T-cell (primary cell): ENCODE measurements around the gene CCBE1. TPM values are rescaled to one million over a fixed set of nuclear protein-coding genes. Genes with fewer than 3 reads are reported as not detected.
"Not testable (repeated sequence)": the region's sequence is repeated elsewhere in the genome, so short reads cannot be mapped to it uniquely, and the experiment has no call there.

Source experiments
- ATAC-seq, 4 experiments: fragments of 200-7000 bp in 3 of 4; fragments of 150-1000 bp in 1 of 4; cut with Tn5 transposase; replicated peaks in 1 of 4; 1 replicate in 3 of 4; 2 replicates in 1 of 4; pipeline ENCODE4 v1.10.0; 2021; ENCODE audit warnings: moderate library complexity in 3 of 4, mild to moderate bottlenecking in 2 of 4, moderate number of reproducible peaks in 1 of 4
- CTCF ChIA-PET, 2 donors: fragments of 300-600 bp; sonication (Branson Sonifier 250); formaldehyde crosslinking; loops; one replicate each; lab custom pipeline; 2022; ENCODE audit warnings: antibody characterized with exemption in 2 of 2; lab: Charles Lee
- POLR2A ChIA-PET, 2 donors: fragments of 300-600 bp; sonication (Branson Sonifier 250); formaldehyde crosslinking; loops; one replicate each; lab custom pipeline; 2022; ENCODE audit warnings: antibody characterized with exemption in 2 of 2; lab: Charles Lee
- DNase-seq, 35 experiments: peaks; one replicate each; pipeline versions ENCODE4 v3.0.0 to v3.0.0-alpha.2; 2013 to 2023
- H3K27ac ChIP-seq: one replicate; pipeline ENCODE4 v1.5.1; 2013; ENCODE audit warnings: low read length
- H3K27me3 ChIP-seq, 2 experiments: replicated peaks in 1 of 2; 1 replicate in 1 of 2; 2 replicates in 1 of 2; pipeline versions ENCODE4 v1.6.1 to v1.7.0; 2013; ENCODE audit warnings: low read length in 1 of 2, mixed read lengths in 1 of 2; ENCODE audit not compliant: control insufficient read depth in 2 of 2, insufficient read depth in 2 of 2; ENCODE audit errors: extremely low read depth in 1 of 2
- H3K36me3 ChIP-seq, 2 donors: 1 replicate in 1 of 2; 2 replicates in 1 of 2; pipeline versions ENCODE4 v1.6.1 to v1.7.0; 2013; ENCODE audit warnings: low read length in 1 of 2; ENCODE audit not compliant: control insufficient read depth in 2 of 2, insufficient read depth in 1 of 2; ENCODE audit errors: extremely low read depth in 1 of 2
- H3K4me1 ChIP-seq, 2 experiments: 1 replicate in 1 of 2; 2 replicates in 1 of 2; pipeline versions ENCODE4 v1.6.1 to v1.7.0; 2013; ENCODE audit warnings: low read length in 2 of 2, mixed read lengths in 1 of 2; ENCODE audit not compliant: insufficient read depth in 2 of 2, control insufficient read depth in 1 of 2; ENCODE audit errors: extremely low read depth in 1 of 2
- H3K4me3 ChIP-seq, 2 donors: 1 replicate in 1 of 2; 2 replicates in 1 of 2; pipeline versions ENCODE4 v1.5.1 to v1.7.0; 2013; ENCODE audit warnings: mild to moderate bottlenecking in 2 of 2, low read length in 1 of 2, moderate library complexity in 1 of 2; ENCODE audit not compliant: control insufficient read depth in 1 of 2; ENCODE audit errors: extremely low read depth in 1 of 2
- H3K9me3 ChIP-seq: 2 replicates; pipeline ENCODE4 v1.7.0; 2013
- H3K27ac Mint-ChIP-seq, 2 donors: one replicate each; pipeline ENCODE4 v1.8.0; 2020 to 2021; ENCODE audit warnings: mild to moderate bottlenecking in 2 of 2, mixed read lengths in 2 of 2
- H3K27me3 Mint-ChIP-seq, 2 donors: one replicate each; pipeline ENCODE4 v1.8.0; 2021 to 2022; ENCODE audit warnings: mixed read lengths in 2 of 2
- H3K36me3 Mint-ChIP-seq: one replicate; pipeline ENCODE4 v1.8.0; 2021; ENCODE audit warnings: mixed read lengths
- H3K4me1 Mint-ChIP-seq, 3 donors: one replicate each; pipeline ENCODE4 v1.8.0; 2020 to 2022; ENCODE audit warnings: mixed read lengths in 3 of 3, mild to moderate bottlenecking in 1 of 3
- H3K4me3 Mint-ChIP-seq, 3 donors: one replicate each; pipeline ENCODE4 v1.8.0; 2020 to 2022; ENCODE audit warnings: mild to moderate bottlenecking in 3 of 3, mixed read lengths in 3 of 3, moderate library complexity in 3 of 3
- H3K9me3 Mint-ChIP-seq, 3 donors: one replicate each; pipeline ENCODE4 v1.8.0; 2020 to 2022; ENCODE audit warnings: mixed read lengths in 3 of 3
- WGBS: methylation state at CpG from one replicate; pipeline ENCODE4 v1.1.5; 2013; ENCODE audit warnings: missing lambda C conversion rate; ENCODE audit not compliant: insufficient coverage; 5-methylcytosine and 5-hydroxymethylcytosine counted together
- total RNA-seq, 35 experiments: library from RNA in 6 of 35; stranded (reverse) in 6 of 35; fragments of 120-200 nt in 1 of 35; gene quantifications; one replicate each; pipeline versions ENCODE4 v1.2.1 to v1.2.4 and lab custom pipeline; 2013 to 2026

Gene CCBE1
- total RNA-seq, 5 donors from 2014 or later (not counting 1 experiment from before 2014, with no cell fraction given) = 0.07 to 0.32 (median 0.29) TPM; not detected in 2

DNA sequence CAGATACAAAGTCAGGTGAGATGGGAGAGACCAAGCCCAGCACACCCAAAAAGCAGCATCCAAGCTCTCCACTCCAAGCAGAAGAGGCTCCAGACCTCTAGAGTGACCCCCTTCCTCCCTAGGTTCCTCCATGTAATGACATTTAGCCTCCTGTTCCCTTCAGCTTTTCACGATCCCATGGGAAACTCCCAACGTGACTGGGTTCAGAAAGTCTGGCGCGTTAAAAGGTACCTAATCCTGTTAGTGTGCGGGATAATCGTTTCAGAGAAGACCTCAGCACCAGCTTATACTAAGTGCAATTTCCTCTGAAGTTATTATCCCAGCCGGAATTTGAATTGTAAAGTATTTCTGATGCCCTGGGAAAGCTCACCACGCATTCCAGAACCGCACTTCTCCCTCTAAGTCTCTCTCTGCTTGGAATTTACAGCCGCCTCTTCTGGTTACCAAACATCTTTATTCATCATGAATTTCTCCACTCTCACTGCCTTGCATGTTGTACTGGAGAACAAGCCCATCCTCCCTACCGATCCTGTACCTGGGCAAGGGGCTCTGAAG, 46.9 kb downstream of the CCBE1 start:
- ATAC-seq (no peak), DNase-seq (no peak)
- POLR2A ChIA-PET = interaction anchor here in 1 of 2 donors (0.6 kb wide), 1 partner anchor 668 kb away, joined by 3 read pairs; no protein-coding TSS in a partner anchor
- H3K4me1 ChIP-seq = no peaks in the 10 kb centered on the region
- Mint-ChIP-seq H3K4me3 (no peak overlapping the region), H3K27me3 (peaks cover 0 to 7% of the 10 kb centered on the region in 2 donors), H3K36me3 (no peaks in the 10 kb centered on the region), H3K27ac (no peak overlapping the region), H3K4me1 (no peaks in the 10 kb centered on the region), H3K9me3 (no peaks in the 10 kb centered on the region)
- CTCF ChIA-PET = no interaction called here
- 84% methylated on average over 6 of the region's 11 CpGs for WGBS
- H3K9me3 ChIP-seq = no peaks in the 10 kb centered on the region
- no peak overlapping the region for H3K4me3 ChIP-seq
- no peaks in the 10 kb centered on the region for H3K36me3 ChIP-seq
- H3K27ac ChIP-seq = no peak overlapping the region
- H3K27me3 ChIP-seq = no peaks in the 10 kb centered on the region

DNA sequence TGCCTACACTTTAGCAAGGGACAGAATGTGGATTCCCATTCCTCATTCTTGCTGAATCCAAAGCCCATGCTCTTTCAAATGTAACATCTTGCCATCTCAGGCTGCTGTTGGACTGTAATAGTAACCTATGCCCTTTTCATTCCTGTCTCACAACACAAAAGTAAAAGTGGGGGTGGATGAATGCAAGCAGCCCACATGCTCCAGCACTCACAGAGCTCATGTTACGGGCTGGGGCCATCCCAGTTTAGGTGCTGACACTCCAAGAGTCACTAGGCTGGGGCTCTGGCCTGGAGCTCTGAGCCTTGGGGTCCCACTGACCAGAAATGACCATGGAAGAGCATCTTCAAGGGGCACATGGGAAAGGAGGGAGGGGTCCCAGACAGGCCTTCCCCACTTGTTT, 47.6 kb downstream of the CCBE1 start:
- no peak overlapping the region for H3K27ac Mint-ChIP-seq
- H3K4me3 Mint-ChIP-seq = no peak overlapping the region
- no peaks in the 10 kb centered on the region for H3K4me1 Mint-ChIP-seq
- Histone ChIP-seq H3K36me3 (no peaks in the 10 kb centered on the region), H3K9me3 (no peaks in the 10 kb centered on the region), H3K27me3 (no peaks in the 10 kb centered on the region), H3K4me1 (no peaks in the 10 kb centered on the region), H3K4me3 (no peak overlapping the region), H3K27ac (no peak overlapping the region)
- peaks cover 0 to 7% of the 10 kb centered on the region in 2 donors for H3K27me3 Mint-ChIP-seq
- no peaks in the 10 kb centered on the region for H3K36me3 Mint-ChIP-seq
- DNase-seq (no peak), ATAC-seq (no peak)
- ChIA-PET POLR2A (no interaction called here), CTCF (no interaction called here)
- no peaks in the 10 kb centered on the region for H3K9me3 Mint-ChIP-seq
- WGBS = 60% methylated on average over 1 of the region's 1 CpG

DNA sequence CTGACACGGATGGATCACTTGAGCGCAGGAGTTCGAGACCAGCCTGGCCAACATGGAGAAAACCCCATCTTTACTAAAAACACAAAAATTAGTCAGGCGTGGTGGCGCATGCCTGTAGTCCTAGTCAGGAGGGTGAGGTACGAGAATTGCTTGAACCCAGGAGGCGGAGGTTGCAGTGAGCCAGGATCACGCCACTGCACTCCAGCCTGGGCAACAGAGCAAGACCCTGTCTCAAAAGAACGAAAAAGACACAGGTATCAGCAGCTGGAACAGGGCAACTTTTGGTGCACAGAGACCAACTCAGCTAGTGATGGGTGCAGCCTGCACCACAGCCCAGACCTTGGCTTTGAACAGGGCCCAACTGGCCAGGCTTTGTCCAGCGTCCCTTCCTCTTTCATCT, 48.8 kb downstream of the CCBE1 start:
- POLR2A ChIA-PET, H3K27ac Mint-ChIP-seq, ATAC-seq, H3K4me3 Mint-ChIP-seq, H3K4me1 ChIP-seq, H3K4me1 Mint-ChIP-seq, CTCF ChIA-PET, H3K36me3 Mint-ChIP-seq, H3K4me3 ChIP-seq, H3K9me3 Mint-ChIP-seq, H3K27me3 Mint-ChIP-seq, H3K27me3 ChIP-seq, H3K27ac ChIP-seq, DNase-seq, H3K9me3 ChIP-seq, H3K36me3 ChIP-seq: not testable (repeated sequence)
- WGBS = 69% methylated on average over 6 of the region's 10 CpGs

DNA sequence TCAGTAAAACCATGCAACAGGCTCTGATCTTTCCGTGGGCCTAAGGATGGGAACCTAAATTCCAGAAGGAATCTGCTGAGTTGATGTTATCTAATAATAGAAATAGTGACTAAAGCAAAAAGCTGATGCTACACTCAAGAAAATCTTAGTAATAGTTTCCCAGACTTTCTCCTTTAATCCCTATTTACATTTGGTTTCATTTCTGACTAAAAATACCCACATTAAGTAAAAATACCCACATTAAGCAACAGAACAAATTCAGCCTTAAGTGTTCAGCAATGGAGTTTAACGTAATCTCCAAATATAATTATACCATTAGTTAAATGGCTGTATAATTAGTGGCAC, 50.3 kb downstream of the CCBE1 start:
- Histone ChIP-seq H3K27ac (no peak overlapping the region), H3K27me3 (no peaks in the 10 kb centered on the region), H3K9me3 (no peaks in the 10 kb centered on the region), H3K36me3 (no peaks in the 10 kb centered on the region), H3K4me3 (no peak overlapping the region), H3K4me1 (no peaks in the 10 kb centered on the region)
- no peak for ATAC-seq
- no peaks in the 10 kb centered on the region for H3K4me1 Mint-ChIP-seq
- POLR2A ChIA-PET = no interaction called here
- no peaks in the 10 kb centered on the region for H3K9me3 Mint-ChIP-seq
- H3K27me3 Mint-ChIP-seq = peaks cover 0 to 7% of the 10 kb centered on the region in 2 donors
- CTCF ChIA-PET = no interaction called here
- no peak overlapping the region for H3K4me3 Mint-ChIP-seq
- H3K36me3 Mint-ChIP-seq = no peaks in the 10 kb centered on the region
- H3K27ac Mint-ChIP-seq = no peak overlapping the region
- no peak for DNase-seq
- no CpG with 5 or more reads among the region's 2 CpGs for WGBS

DNA sequence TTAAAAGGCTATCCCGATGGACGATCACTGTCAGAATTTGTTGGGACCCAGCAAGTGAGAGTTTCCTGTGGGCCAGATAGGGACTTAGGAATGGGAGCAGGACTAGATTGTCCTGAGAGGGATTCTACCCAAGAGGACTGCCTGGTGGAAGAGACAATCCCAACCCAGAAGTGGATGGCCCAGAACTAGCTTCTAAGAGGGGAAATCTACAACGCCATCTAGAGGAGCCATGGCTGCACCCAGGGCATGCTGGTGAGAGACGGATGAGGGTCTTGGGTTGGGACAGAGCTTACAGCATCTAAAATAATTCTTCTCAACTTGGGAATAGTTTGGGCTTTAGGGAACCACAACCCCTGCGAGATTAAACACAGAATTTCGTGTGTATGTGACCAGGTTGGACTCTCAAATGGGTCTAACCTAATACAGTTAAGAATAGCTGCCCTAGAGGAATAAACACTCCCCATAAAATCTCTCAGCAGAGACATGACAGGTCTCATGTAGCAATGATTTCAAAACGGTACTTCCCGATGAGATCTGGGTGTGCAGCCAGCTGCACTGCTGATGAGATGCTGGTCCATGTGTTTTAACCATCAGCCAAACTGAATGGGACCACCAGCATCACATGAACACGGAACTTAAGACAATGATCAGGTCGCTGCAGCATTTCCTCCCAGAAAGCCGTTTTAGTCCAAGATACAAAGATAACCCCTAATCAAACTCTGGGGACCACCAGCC, 50.8 kb downstream of the CCBE1 start:
- peaks cover 0 to 7% of the 10 kb centered on the region in 2 donors for H3K27me3 Mint-ChIP-seq
- POLR2A ChIA-PET = no interaction called here
- no peaks in the 10 kb centered on the region for H3K4me1 Mint-ChIP-seq
- no peak for ATAC-seq
- CTCF ChIA-PET = no interaction called here
- no peaks in the 10 kb centered on the region for H3K36me3 Mint-ChIP-seq
- Histone ChIP-seq H3K4me1 (no peaks in the 10 kb centered on the region), H3K4me3 (no peak overlapping the region), H3K36me3 (no peaks in the 10 kb centered on the region), H3K27me3 (no peaks in the 10 kb centered on the region), H3K9me3 (no peaks in the 10 kb centered on the region), H3K27ac (no peak overlapping the region)
- H3K27ac Mint-ChIP-seq = no peak overlapping the region
- no peaks in the 10 kb centered on the region for H3K9me3 Mint-ChIP-seq
- DNase-seq = no peak
- H3K4me3 Mint-ChIP-seq = no peak overlapping the region
- 64% methylated on average over 7 of the region's 11 CpGs for WGBS

DNA sequence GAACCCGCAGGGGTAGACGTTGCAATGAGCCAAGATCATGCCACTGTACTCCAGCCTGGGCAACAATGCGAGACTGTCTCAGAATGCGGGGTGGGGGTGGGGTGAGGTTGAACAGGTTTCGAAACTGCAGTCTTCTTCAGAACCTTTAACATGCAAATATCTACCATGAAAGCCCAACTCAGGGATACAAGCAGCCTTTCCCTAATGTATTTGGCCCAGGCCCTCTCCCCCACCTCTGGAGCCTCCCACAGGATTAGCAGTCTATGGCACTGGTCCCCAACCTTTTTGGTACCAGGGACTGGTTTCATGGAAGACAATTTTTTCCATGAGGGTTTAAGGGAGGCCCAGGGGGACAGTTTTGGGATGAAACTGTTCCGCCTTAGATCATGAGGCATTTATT, 53.5 kb downstream of the CCBE1 start:
- H3K4me3 ChIP-seq = no peak overlapping the region
- no peak overlapping the region for H3K27ac ChIP-seq
- H3K27me3 ChIP-seq = no peaks in the 10 kb centered on the region
- CTCF ChIA-PET = no interaction called here
- ATAC-seq (no peak), DNase-seq (no peak)
- no peaks in the 10 kb centered on the region for H3K4me1 Mint-ChIP-seq
- H3K9me3 ChIP-seq = no peaks in the 10 kb centered on the region
- peaks cover 0 to 2% of the 10 kb centered on the region in 2 donors for H3K27me3 Mint-ChIP-seq
- no peaks in the 10 kb centered on the region for H3K4me1 ChIP-seq
- H3K9me3 Mint-ChIP-seq = no peaks in the 10 kb centered on the region
- H3K36me3 Mint-ChIP-seq = no peaks in the 10 kb centered on the region
- no peak overlapping the region for H3K4me3 Mint-ChIP-seq
- POLR2A ChIA-PET = no interaction called here
- no peak overlapping the region for H3K27ac Mint-ChIP-seq
- 100% methylated on average over 1 of the region's 6 CpGs for WGBS
- H3K36me3 ChIP-seq = no peaks in the 10 kb centered on the region
